ENCODE results near the gene ASCL2. TPM values are rescaled to one million over a fixed set of nuclear protein-coding genes. Genes with fewer than 3 reads are reported as not detected.

Gene ASCL2
- total RNA-seq: 0.21 and 1.0 TPM in 2 replicates

GRCh38 chr11:2270322-2271076 is at the start of gene ASCL2:
ASCL2 (minus strand) TSS chr11:2270588; CDS start chr11:2270332, 256 bp downstream.

GRCh38 chr11:2301631-2302305 is 31.4 kb upstream of the ASCL2 start, which contains the start of the genes C11orf21 and TSPAN32:
C11orf21 (minus strand) TSS chr11:2301918; CDS start chr11:2301808, 110 bp downstream.
TSPAN32 (plus strand) TSS chr11:2302013; CDS start chr11:2302150, 137 bp downstream.

Other genes with a start within 250 kb of the ASCL2 start
- gene IGF2, start 131.2 kb downstream of the ASCL2 start, total RNA-seq: 0.07 and 0.34 TPM in 2 replicates
- gene INS, start 109.4 kb downstream of the ASCL2 start, total RNA-seq: not detected in 2 replicates
- gene TH, start 98.8 kb downstream of the ASCL2 start, total RNA-seq: under 0.01 and 0.28 TPM in 2 replicates
- not detected in 2 replicates for gene C11orf21, start 31.3 kb upstream of the ASCL2 start, total RNA-seq
- not detected in 2 replicates for gene TSPAN32, start 31.4 kb upstream of the ASCL2 start, total RNA-seq
- 164 and 645 TPM in 2 replicates for gene CD81, start 106.7 kb upstream of the ASCL2 start, total RNA-seq
- gene TSSC4, start 130.2 kb upstream of the ASCL2 start, total RNA-seq: 49.8 and 77.2 TPM in 2 replicates
- gene TRPM5, start 173.9 kb upstream of the ASCL2 start, total RNA-seq: not detected in 2 replicates
- gene KCNQ1, start 174.4 kb upstream of the ASCL2 start, total RNA-seq: under 0.01 and 6.9 TPM in 2 replicates

Data from nasal cavity respiratory epithelium epithelial cell of viscerocranial mucosa (primary cell).